HG03175 (cell line): ENCODE measurements around the gene KLHL12.

Source experiments
- ATAC-seq: cut with Tn5 transposase; IDR thresholded peaks from one replicate; pipeline ENCODE4 v1.9.1; 2021; ENCODE audit warnings: mild to moderate bottlenecking, moderate library complexity; ENCODE audit not compliant: unreplicated experiment

Gene KLHL12

GRCh38 chr1:202926581-202927491 is at the start of gene KLHL12:
KLHL12 (minus strand) TSS chr1:202927234; CDS start chr1:202925162, 2,072 bp downstream.
- peak; percentile 92 for ATAC-seq

GRCh38 chr1:202976633-202977032 is 49.6 kb upstream of the KLHL12 start:
- no peak for ATAC-seq

GRCh38 chr1:202974856-202975255 is 47.8 kb upstream of the KLHL12 start:
- no peak for ATAC-seq

GRCh38 chr1:202972046-202972445 is 45.0 kb upstream of the KLHL12 start:
- no peak for ATAC-seq

- ATAC-seq: peak; percentile 66
Measured at GRCh38 chr1:202968895-202969295, 41.9 kb upstream of the KLHL12 start.

- no peak for ATAC-seq
Measured at GRCh38 chr1:202968351-202968750, 41.3 kb upstream of the KLHL12 start.

GRCh38 chr1:202967684-202968281 is 40.7 kb upstream of the KLHL12 start:
- ATAC-seq: peak; percentile 29

- ATAC-seq: no peak
Measured at GRCh38 chr1:202966006-202966898, 39.2 kb upstream of the KLHL12 start.

- ATAC-seq: no peak
Measured at GRCh38 chr1:202965422-202965821, 38.4 kb upstream of the KLHL12 start.

- no peak for ATAC-seq
Measured at GRCh38 chr1:202964791-202965410, 37.9 kb upstream of the KLHL12 start.

GRCh38 chr1:202961220-202961880 is 34.3 kb upstream of the KLHL12 start:
- no peak for ATAC-seq

GRCh38 chr1:202959276-202959620 is 32.2 kb upstream of the KLHL12 start:
- ATAC-seq: no peak

- peak; percentile 6 for ATAC-seq
Measured at GRCh38 chr1:202958544-202959275, 31.7 kb upstream of the KLHL12 start.

- peak; percentile 97 for ATAC-seq
Measured at GRCh38 chr1:202957733-202958543, 30.9 kb upstream of the KLHL12 start, which contains the start of gene ADIPOR1. ADIPOR1 (minus strand) TSS chr1:202958312; CDS start chr1:202951070, 7,242 bp downstream.

GRCh38 chr1:202956969-202957368 is 29.9 kb upstream of the KLHL12 start:
- ATAC-seq: no peak

- ATAC-seq: no peak
Measured at GRCh38 chr1:202954057-202954745, 27.2 kb upstream of the KLHL12 start.

GRCh38 chr1:202953392-202953791 is 26.4 kb upstream of the KLHL12 start:
- no peak for ATAC-seq

GRCh38 chr1:202952818-202953217 is 25.8 kb upstream of the KLHL12 start:
- ATAC-seq: no peak
